ENCODE results near the gene DMKN. TPM values are rescaled to one million over a fixed set of nuclear protein-coding genes. Genes with fewer than 3 reads are reported as not detected.

DMKN gene
- total and polyA plus RNA-seq, 2 of the 4 experiments (the other 2 are of a cell fraction), result 0.36 to 2.4 TPM

DNA sequence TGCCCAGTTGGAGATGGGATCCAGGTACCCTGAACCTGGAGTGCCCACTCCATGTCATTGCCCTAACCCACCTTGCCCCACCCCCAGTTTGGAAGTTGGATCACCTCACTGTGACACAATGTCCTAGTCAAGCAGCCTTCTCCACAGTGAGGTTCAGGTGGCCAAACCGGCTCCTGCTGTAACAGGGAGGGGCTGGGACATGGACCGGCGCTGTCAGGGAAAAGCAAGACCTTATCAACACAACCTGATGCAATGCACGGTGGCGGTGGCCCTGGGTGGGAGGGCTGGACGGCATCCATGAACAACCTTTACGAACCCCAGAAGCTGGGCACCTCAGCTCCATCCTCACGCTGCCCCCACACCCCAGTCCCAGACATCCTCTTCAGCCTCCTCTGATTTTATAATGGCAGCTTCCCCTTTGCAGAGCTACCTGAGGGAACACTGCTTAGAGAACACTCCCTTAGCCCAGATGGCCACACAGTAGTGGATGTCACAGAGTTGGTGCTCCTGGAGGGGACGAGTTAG, 21.6 kb downstream of the DMKN start:
- Histone ChIP-seq H3K9me1 (ENCODE audit: insufficient read depth, low read length) (no peaks in the 10 kb centered on the region), H3K4me3 (ENCODE audit: insufficient read depth, low read depth, low read length) (no peak overlapping the region), H2AK9ac (replicated peaks; ENCODE audit: low read depth, low read length, poor library complexity) (no peak overlapping the region), H2AFZ (replicated peaks; ENCODE audit: low read length, poor library complexity) (no peak overlapping the region), H3K23ac (ENCODE audit: low read depth, low read length) (no peak overlapping the region), H2BK20ac (ENCODE audit: low read depth, low read length) (no peak overlapping the region), H3K36me3 (ENCODE audit: control insufficient read depth, insufficient read depth, low read length) (no peaks in the 10 kb centered on the region), H3K4me2 (ENCODE audit: low read depth, low read length) (no peak overlapping the region), H2AK5ac (ENCODE audit: low read depth, low read length) (no peak overlapping the region), H2BK15ac (ENCODE audit: low read depth, low read length) (no peak overlapping the region), H3K14ac (replicated peaks; ENCODE audit: low read depth, low read length) (no peak overlapping the region), H2BK5ac (ENCODE audit: low read depth, low read length, poor library complexity, severe bottlenecking) (no peak overlapping the region), H4K8ac (ENCODE audit: low read depth in 2 of 2, low read length in 2 of 2) (no peak overlapping the region), H3K18ac (ENCODE audit: low read depth, low read length) (no peak overlapping the region), H4K20me1 (ENCODE audit: insufficient read depth, low read length) (no peaks in the 10 kb centered on the region), H4K91ac (ENCODE audit: insufficient read depth, low read depth, low read length) (no peak overlapping the region), H3K4ac (ENCODE audit: low read depth, low read length) (no peak overlapping the region), H3K9ac (ENCODE audit: low read depth, low read length) (no peak overlapping the region), H3K56ac (ENCODE audit: extremely low read depth, insufficient read depth, low read length) (no peak overlapping the region), H3K27me3 (ENCODE audit: control insufficient read depth, insufficient read depth, low read length) (peaks cover 41% of the 10 kb centered on the region), H2BK120ac (ENCODE audit: low read depth, low read length) (no peak overlapping the region), H3K4me1 (ENCODE audit: control insufficient read depth, insufficient read depth, low read length) (no peaks in the 10 kb centered on the region), H3K79me1 (ENCODE audit: low read depth in 1 of 2, low read length in 2 of 2) (no peaks in the 10 kb centered on the region), H3K27ac (ENCODE audit: insufficient read depth, low read length) (no peak overlapping the region), H4K5ac (ENCODE audit: low read depth, low read length) (no peak overlapping the region), H3K9me3 (ENCODE audit: control insufficient read depth, insufficient read depth, low read length) (no peaks in the 10 kb centered on the region)
- in situ Hi-C loops (cut with MboI; ENCODE audit: low sequenced_read_pairs) (no loop called here), dilution Hi-C loops (cut with HindIII; ENCODE audit: low sequenced_read_pairs, unreplicated experiment) (no loop called here), intact Hi-C loops (cut with micrococcal nuclease) (no loop called here)
- no peak for DNase-seq
- POLR2A ChIA-PET (ENCODE audit: unreplicated experiment), result interaction anchor here (0.5 kb wide), 1 partner anchor 21 kb away, joined by 3 read pairs; no protein-coding TSS in a partner anchor
- CTCF ChIA-PET, result no interaction called here
- WGBS, 2 experiments (ENCODE audit: extremely low coverage in 2 of 2, insufficient read length in 1 of 2), result no CpG with 5 or more reads among the region's 9 CpGs
- ATAC-seq (ENCODE audit: low read depth), result no peak
- TF ChIP-seq BHLHE40 (IDR thresholded peaks at IDR 0.05; ENCODE audit: low read depth, low read length), result no peak
- TF ChIP-seq, protein P1, sequence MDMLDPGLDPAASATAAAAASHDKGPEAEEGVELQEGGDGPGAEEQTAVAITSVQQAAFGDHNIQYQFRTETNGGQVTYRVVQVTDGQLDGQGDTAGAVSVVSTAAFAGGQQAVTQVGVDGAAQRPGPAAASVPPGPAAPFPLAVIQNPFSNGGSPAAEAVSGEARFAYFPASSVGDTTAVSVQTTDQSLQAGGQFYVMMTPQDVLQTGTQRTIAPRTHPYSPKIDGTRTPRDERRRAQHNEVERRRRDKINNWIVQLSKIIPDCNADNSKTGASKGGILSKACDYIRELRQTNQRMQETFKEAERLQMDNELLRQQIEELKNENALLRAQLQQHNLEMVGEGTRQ (IDR thresholded peaks at IDR 0.05; ENCODE audit: low read depth, low read length), result no peak
- TF ChIP-seq FOS (IDR thresholded peaks at IDR 0.05; ENCODE audit: low read depth, low read length), result no peak
- TF ChIP-seq ELK1 (IDR thresholded peaks at IDR 0.05; ENCODE audit: borderline replicate concordance, low read depth, low read length), result no peak
- no peak for TF ChIP-seq NFE2L2 (IDR thresholded peaks at IDR 0.05; ENCODE audit: low read depth, low read length)
- TF ChIP-seq CEBPB (IDR thresholded peaks at IDR 0.05; ENCODE audit: low read depth, low read length), result no peak
- BruUV-seq (replicated peaks), result no TSS peak

Measured in IMR-90 (cell line).